ENCODE results near the gene RTL5.

GRCh38 chrX:72095370-72095769 lies 36.3 kb downstream of the RTL5 start:
- TF ChIP-seq CTCF (IDR thresholded peaks at IDR 0.05; ENCODE audit: low read length) (no peak), EZH2 (IDR thresholded peaks at IDR 0.05; ENCODE audit: borderline replicate concordance, low read length) (no peak)
